HG03520 (cell line): Measurements from ENCODE around the gene AXIN2.

Source experiments
- ATAC-seq: cut with Tn5 transposase; IDR thresholded peaks from one replicate; pipeline ENCODE4 v1.9.1; 2021; ENCODE audit warnings: mild to moderate bottlenecking, moderate library complexity; ENCODE audit not compliant: unreplicated experiment

The AXIN2 gene

DNA sequence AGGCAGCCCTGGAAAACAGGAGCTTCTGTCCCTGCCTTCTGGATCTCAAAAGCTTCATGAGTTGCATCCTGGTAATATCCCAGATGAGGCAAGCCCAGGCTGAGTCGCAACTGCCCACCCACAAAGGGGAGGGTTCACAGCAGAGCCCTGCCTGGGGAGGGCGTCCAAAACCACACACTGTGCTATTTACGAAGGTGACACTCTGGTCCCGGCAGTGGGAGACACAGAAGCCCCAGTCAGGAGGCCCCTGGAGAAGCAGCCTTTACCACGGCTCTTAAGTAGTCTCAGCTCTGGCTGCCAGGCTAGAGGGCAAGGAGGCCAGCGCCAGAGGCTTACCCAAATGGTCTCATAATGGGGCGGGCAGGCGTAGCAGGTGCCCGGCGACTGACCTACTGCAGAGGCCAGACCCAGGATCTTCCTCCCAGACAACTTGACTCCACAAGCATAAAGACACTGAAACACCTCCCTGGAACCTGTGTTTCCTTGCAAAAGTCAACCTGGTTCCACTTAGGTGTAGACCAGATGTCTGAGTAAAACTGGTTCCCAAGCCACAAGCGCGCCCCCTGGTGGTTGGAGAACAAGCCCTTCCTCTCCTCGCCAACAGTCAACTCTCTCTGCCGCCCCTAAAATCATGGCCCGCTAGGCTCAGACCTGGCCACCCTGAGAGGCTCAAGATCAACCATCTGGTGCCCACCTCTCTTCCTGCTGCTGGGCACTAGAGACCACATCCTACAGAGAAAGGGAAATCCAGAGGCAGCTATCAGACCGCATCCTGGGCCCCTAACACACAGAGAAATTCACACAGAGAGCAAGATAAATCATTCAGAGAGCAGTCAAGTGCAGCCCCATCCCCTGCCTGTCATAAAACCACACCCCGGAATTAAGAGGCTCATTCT, 5.2 kb downstream of the AXIN2 start:
- ATAC-seq = no peak

DNA sequence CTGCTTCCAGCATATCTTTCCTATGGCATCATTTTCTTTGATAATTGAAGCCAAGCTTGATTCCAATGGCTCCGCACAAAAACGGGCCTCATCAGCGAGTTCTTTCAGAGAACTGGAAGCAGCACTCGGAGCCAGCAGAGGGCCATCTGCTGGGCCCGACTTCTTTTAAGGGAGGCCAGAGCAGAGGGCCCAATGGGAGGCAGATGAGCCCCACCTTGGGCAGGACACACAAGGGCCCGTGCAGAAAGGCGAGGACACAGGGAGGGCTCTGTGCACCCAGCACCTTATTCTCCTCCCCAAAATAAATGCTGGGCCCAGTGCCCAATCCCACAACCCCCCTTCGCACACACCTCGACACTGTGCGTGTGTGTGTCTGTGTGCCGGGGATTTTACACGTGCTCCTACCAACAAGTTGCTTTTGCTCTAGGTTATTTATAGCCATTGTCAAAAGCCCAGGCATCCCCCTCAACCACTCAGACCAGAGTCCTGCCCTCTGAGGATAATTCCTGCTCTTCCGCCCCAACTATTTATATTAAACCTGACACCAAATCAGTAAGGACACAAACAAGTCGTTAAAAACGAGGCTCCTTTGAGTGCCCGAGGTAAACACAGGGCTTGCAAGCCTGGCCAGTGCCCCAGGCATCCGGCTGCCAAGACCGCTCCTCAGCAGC, 6.8 kb downstream of the AXIN2 start:
- ATAC-seq = no peak

DNA sequence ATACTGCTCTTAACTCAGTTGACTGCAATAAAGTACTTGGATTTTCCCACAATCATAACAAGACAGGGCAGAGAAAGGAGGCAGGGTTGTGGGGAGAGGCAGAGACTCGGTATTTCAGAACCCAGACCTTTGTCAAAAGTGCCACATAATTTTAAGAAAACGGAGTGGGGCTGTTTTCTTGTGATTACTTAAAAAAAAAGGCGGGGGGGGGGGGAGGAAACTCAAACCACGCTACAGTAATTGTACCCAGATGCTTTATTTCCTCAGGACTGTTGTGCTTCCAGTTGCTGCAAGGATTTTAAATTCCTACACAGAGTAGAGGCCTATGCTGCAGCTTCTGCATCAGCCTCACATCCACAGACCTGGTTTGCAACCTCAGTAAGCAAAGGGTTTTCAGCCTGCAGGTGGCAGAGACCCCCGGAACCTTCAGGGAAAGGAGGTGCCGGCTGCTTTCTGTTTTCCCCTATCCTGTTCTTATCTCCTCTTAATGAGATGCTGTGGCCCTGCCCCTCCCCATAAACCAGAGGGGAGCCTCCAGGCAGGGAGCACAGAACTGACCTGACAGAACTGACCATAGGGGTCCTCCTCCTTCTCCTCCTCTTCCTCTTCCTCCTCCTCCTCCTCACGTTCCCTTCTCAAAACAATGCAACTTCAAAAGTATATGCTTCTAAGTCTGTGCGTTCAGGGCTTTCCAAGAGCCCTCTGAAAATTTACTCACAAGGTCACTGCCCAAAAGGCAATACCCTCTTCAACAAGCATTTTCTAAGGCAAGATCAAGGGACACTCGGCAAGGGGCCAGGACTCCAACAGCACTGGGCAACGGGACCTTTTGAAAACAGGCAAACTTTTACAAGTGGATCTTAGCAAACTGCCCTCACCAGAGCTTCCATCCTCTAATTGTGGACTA, 7.5 kb downstream of the AXIN2 start:
- no peak for ATAC-seq

DNA sequence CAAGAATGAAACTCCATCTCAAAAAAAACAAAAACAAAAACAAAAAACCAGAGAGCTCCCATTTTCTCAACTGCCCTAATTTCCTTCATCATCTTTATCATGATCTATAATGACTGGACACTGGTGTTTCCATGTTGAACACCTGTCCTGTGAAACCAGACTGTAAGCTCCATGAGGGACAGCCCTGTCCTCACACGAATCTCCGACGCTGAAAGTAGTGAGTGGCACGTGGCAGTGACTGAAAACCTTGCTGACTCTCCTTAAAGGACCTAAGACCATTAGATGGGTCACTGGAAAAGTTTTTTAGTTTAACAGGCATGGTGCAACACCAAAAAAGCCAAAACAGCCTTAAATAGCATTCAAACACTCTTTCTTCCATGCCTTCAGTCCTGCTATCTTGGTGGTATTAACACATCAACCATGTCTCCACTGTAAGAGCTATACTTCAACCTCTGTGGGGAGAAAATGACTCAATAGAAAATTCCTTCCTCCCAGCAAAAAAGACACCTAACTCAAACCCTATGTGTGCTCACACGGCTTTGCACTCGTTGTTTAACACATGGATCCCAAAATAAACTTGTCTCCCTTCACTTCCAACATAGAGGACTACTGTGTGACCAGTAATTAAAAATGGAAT, 8.3 kb downstream of the AXIN2 start:
- ATAC-seq = no peak

DNA sequence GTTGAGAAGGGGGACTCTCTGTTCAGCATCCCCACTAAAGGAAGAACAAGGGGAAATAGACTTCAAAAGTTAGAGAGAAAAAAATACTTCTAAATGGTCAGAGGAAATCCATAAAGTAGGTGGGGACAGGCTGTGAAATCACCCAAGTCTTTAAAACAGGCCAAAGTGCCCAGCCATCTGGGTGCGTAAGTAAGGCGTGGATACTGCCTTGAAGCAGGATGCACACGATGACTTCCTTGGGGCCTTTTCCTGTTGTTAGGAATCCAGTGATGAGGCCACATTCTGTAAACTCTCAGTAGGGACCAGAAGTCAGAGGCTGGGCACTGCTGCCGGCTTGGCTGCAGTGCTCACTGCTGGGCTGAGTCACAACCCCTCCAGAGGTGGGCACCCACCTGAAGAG, 9.2 kb downstream of the AXIN2 start:
- ATAC-seq = no peak

DNA sequence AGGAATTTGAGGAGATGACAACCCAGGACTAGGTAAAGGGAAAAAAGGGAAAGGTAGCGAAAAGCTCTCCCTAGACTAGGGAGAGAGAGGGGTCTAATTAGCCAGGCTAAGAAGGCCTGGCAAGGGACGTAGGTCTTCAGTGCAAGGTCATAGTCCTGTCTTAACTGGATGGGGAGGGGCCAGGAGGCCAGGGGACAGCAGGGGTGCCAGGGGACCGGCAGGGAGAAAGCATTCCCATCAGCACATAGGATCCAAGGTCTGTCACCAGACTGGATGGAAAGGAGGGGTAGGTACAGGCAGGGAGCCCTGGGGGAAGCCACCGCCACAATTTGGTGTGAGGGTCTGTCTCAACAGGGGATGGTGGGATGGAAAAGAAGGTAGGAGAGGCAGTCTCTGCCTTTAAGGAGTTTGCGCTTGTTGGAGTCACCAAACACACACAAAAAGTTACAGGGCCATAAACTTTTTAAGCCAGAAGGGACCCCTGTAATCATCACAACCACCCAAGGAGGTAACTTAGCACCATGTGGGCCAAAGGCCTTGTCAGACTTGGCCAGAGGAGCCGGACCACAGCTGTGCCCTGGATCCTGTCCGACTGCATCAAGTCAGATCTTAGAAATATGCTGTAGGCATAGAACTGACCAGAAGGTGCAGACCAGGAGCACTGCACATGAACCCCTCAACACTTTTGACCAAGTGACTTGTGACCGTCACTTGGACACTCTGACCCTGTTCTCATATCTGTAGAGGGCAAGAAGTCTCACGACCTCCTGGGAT, 10.0 kb downstream of the AXIN2 start:
- ATAC-seq = no peak

DNA sequence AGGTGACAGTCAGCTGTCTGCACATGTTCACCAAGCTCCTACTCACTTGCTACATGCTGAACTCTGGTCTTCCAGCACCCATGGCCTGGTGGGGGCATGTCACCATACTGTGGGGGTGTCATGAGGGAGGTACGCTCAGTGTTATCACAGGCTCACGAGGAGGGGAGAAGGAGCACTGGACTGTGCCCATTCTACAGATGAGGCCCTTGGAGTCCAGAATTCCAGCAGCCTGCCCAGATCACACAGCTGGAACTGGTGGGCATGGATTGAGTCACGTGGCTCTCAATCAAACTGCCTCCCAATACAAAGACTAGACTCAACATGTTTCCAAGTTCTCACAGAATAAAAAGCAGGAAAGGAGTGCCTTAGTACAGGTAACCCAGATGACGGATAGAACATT, 10.7 kb downstream of the AXIN2 start:
- ATAC-seq = no peak

DNA sequence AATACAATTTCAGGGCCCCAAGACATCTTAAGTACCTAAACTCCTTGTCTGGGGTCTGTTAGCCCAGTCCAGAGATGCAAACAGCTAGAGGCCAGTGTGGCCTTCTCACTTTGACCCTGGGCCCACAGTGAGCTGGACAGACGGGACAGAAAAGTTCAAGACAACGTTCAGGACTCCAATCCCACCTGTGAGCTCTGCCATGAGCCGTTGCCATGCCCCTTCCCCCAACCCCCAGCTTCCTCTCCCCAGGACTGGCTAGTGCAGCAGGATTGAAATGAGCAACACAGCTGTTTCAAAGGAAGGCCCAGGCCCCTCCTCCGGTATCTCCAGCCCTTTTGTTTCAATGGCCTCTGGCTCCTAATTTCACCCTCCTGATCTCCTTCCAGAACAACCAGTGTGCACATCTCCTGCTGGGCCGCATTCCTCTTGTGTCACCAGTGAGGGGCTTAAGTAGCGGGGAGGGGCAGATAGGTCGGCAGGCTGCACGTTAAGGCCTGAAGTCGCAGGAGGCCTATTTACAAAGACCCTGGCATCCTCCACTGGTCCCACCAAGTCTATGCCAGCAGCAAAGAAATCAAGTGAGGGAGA, 11.3 kb downstream of the AXIN2 start:
- ATAC-seq = no peak

DNA sequence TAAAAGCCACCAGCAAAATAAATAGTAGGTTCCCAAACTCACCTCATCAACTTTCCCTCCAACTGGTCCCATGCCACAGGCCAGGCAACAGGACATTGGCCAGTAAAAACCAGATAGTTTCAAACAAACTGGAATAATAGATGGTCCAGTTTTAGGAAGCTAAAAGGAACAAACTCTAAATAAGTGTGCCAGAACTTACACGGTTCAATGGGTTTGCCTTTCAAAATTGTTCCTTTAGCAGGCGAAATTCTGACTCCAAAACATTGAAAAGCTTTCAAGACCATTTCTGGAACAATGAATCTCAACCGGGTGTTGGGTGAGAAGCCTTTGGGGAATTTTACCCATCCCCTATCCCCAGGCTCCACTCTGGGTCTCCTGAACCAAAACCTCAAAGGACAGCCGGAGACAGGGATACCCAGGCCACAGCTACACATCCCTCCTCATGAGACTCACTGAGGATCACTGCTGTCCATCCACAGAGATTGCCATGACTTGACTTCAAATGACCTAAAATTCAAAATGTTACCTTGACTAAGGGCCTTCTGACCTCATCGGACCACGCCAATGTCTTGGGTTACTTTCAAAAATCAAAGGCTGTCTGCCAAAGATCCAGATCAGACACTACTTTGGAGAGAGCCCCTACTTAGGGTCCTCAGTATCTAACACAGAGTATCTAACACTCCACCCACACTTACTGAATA, 13.0 kb downstream of the AXIN2 start:
- ATAC-seq = no peak

DNA sequence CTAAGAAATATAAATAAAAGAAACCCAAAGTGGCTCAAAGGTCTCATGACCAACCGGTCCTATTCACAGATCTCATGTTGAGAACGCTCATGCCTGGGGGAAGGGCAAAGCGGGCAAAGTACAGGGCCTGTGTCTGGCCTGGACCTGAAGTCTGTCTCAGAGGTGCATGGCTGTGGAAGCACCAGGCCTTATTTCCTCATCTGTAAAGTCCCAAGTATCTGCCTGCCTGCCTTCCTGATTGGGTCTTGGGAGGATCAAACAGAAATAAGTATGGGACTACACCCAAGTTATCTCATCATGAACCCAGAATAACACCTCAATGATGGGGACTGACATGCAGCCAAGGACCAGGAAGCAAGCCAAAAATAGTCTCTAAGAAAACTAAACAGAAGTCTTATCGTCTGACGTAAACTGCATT, 14.2 kb downstream of the AXIN2 start:
- ATAC-seq = no peak

DNA sequence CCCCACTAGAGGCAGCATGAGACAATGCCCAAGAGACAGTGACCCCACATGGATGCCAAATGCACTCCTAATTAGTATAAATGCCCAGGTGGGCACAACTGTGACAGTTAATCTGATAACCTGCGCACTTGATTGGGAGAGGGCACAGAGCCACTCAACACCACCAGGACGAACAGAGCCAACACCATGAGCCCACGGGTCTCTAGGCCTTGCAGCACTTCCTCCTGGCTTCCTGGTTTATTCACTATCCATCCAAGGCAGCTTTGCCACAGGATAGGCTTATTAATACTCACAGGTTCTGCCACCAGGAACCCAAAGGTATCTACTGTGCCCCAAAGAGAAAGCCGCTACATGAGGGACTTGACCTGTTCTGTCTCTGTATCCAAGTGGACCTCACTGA, 14.9 kb downstream of the AXIN2 start:
- no peak for ATAC-seq

DNA sequence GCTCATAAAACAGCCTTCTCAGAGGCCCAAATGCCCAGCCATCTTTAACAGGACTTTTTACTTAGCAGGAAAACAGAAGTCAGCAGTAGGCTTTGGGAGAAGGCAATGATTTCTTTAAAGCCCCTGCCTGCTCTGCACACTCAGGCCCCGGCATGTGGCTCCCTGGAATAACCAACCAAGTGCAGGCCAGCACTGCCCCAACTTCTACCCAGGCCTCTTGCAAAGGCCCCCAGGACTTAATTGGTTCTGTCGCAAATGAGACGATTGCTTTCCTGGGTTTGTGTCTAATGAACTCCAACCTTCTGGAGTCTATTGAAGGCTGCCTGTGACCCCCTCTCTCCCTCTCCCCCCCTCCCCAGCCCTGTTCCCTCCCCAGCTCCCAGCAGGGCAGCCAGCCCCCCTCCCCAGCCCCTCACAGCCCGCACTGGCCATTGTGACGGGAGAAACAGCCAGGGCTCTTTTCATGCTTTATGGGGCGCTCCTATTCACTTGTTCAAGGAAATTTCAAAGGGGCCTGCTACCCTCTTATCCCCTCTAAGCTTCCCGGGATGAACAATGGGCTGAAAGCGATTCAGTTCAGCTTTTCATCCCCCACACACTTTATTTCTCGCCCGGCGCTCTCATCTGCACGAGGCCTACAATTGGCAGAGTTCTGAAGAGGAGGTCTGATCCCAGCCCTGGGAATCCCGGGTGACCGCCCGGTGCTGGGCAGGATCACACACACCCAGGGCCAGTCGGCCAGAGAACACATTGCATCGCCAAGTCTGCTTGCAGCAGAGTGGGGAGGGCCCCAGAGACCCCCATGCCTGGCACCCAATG, 15.5 kb downstream of the AXIN2 start:
- no peak for ATAC-seq

DNA sequence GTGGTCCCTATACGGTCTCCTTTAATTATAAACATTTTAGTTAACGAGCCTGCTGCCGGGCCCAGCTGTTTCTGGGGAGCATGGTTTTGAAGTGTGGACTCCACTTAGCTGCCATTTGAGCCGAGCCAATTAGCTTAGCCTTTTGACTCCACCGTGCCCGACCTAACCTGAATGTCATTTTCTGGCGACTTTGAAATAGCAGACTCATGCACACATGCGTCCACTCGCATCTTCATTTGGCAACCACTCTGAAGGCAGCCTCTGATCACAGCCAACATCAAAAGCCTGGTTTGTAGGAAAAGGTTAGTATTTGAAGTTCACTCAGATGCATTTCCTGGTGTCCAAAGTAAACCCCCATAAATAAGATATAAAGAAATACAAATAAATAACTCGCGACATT, 16.8 kb downstream of the AXIN2 start:
- ATAC-seq = no peak

DNA sequence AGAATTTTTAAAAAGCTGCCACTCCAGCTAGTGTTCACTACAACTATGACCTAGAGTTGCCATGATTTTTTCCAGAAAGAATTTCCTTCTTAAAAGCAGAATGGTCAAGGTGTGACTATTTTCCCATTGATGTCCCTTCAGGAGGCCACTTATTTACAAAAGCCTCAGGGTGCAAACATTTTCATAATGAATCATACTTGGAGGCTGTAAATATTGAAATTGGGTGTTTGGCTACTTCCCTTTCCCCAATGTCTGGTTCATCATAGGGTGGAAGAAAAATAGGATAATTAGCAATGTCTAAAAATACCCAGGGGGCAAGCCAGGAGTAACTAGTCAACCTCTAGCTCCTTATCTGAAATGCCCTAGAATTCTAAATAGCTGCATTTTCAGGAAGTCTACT, 18.8 kb downstream of the AXIN2 start:
- no peak for ATAC-seq

DNA sequence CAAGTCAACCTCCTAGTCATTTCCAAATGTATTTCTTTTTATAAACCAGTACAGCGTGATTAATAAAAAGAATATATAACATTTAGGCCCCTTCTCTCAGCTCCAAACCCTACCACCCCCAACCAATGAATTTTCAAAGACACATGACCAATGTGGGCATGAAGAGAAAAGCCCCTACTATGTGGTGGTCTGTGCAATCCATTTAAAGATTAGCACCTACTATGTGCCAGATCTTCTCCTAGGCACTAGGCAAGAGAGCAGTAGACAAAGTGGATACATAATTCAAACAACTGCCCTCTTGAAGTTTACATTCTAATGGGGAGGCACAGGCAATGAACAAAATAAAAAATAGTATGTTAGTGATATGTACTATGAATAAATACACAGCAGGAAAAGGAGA, 19.4 kb downstream of the AXIN2 start:
- ATAC-seq = no peak

DNA sequence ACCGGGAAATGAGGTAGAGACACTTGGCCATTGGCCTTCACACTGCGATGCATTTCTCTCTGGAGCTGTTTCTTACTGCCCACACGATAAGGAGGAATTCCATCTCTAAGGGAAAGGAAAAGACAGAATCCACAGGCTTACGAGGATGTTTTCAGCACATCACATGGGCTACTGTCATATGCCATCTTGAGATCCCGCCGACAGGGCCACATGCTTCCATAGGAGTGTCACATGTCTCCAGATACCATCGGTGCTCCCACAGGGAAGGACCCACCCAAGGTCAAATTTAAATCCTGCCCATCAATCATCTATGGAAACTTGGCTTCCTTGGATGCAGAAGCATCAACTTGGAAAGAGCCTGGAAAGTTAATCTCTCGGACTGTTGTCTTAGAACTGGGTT, 20.0 kb downstream of the AXIN2 start:
- no peak for ATAC-seq

DNA sequence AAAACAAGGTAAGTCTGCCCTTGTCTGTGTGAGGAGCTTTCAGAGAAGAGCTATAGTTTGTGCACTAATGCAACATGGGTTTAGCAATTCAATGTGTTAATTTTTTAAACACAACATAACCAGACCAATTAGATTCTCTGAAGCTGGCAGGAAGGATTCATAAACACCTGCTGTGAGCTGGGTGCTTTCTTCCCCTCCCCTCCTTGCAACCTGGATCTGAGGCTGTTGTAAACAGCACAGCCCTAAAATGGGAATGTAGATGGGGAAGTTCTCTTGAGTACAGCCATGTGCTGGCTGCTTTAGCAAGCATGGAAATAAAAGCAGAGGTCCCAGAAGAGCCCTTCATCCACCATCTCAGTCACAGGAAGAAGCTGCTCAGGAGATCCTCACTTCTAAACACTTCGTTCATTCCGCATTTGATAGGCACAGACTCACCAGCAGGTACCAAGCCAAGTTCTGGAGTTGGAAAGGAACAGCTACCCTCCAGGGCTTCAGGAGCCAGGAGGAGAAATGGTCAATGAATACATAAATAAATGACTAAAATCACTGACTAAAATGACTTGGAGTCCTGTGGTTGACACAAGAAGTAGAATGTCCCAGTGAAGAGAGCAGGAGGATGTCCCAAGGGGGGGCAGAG, 21.7 kb downstream of the AXIN2 start:
- no peak for ATAC-seq
